ENCODE measurements around the gene NKAIN1.
"Not testable (repeated sequence)": the region's sequence is repeated elsewhere in the genome, so short reads cannot be mapped to it uniquely, and the experiment has no call there.

NKAIN1 gene

DNA sequence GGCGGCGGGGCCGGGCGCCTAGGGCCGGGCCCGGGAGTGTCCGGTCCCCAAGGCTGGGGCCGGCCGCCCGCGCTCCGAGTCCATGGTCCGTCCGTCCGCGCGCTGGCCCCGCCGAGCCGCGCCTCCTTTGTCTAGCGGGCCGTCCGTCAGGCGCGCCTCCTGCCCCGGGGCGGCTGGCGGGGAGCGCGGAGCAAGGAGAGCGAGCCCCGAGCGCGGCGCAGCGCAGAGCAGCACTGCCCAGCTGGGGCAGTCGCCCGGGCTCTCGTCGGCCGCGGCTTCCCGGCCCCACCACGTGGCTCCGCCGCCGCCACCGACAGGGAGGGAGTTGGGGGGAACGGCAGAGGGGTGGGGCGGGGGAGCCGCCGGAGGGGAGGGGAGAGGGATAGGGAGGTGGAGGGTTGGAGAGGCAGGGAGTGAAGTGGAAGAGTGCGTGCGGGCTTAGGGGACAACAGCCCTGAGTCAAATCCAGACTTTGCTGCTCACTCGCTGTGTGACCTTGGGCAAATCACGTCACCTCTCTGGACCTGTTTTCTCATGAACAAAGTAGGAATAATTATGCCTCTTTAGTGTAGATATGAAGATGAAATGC, at the start of gene NKAIN1:
Gene NKAIN1 (minus strand): TSS at position 235 of the 589 bp plus-strand sequence. CDS start 340 bp downstream, outside the sequence.
- peaks cover 46% of the 10 kb centered on the region for H3K4me1 Mint-ChIP-seq
- H3K27me3 Mint-ChIP-seq (ENCODE audit: low read depth, poor library complexity), result peaks cover 64% of the 10 kb centered on the region
- TF ChIP-seq, protein P1, sequence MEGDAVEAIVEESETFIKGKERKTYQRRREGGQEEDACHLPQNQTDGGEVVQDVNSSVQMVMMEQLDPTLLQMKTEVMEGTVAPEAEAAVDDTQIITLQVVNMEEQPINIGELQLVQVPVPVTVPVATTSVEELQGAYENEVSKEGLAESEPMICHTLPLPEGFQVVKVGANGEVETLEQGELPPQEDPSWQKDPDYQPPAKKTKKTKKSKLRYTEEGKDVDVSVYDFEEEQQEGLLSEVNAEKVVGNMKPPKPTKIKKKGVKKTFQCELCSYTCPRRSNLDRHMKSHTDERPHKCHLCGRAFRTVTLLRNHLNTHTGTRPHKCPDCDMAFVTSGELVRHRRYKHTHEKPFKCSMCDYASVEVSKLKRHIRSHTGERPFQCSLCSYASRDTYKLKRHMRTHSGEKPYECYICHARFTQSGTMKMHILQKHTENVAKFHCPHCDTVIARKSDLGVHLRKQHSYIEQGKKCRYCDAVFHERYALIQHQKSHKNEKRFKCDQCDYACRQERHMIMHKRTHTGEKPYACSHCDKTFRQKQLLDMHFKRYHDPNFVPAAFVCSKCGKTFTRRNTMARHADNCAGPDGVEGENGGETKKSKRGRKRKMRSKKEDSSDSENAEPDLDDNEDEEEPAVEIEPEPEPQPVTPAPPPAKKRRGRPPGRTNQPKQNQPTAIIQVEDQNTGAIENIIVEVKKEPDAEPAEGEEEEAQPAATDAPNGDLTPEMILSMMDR (IDR thresholded peaks at IDR 0.05), result no peak
- DNase-seq, result peak; percentile 74
- peak within 1 kb of the TSS; percentile 89 for H3K4me3 Mint-ChIP-seq
- no peaks in the 10 kb centered on the region for H3K9me3 Mint-ChIP-seq
- no peak within 1 kb of the TSS for H3K27ac Mint-ChIP-seq
- no peaks in the 10 kb centered on the region for H3K36me3 Mint-ChIP-seq (ENCODE audit: low read depth)

DNA sequence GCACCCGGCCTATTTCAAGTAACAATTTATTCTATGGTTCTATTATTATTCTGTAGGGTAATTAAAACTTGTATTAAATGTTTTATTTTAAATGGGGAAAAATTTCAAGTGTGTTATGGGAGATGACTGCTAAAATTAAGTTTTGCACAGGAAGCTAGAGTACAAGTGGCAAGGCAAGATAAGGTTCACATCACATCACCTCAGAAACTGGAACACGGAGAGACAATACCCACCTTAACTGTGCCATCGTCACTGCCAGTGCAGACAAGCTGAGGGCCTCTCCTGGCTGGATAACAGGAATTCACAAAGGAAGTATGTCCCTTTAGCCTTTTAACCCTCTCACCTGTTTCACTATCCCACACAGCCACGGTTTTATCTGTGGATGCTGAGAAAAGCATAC, 49.3 kb upstream of the NKAIN1 start:
- Mint-ChIP-seq H3K4me3 (no peak overlapping the region), H3K9me3 (no peaks in the 10 kb centered on the region), H3K4me1 (no peaks in the 10 kb centered on the region), H3K27me3 (ENCODE audit: low read depth, poor library complexity) (peaks cover 3% of the 10 kb centered on the region), H3K36me3 (ENCODE audit: low read depth) (peaks cover 66% of the 10 kb centered on the region), H3K27ac (no peak overlapping the region)
- no peak for DNase-seq
- TF ChIP-seq, protein P1 (IDR thresholded peaks at IDR 0.05), result no peak

DNA sequence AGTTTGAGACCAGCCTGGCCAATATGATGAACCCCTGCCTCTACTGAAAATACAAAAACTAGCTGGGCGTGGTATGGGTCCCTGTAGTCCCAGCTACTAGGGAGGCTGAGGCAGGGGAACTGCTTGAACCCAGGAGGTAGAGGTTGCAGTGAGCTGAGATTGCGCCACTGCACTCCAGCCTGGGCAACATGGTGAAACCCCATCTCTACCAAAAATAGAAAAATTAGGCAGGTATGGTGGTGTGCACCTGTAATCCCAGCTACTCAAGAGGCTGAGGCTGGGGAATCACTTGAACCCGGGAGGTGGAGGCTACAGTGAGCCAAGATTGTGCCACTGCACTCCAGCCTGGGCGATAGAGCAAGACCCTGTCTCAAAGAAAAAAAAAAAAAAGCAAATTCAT, 48.1 kb upstream of the NKAIN1 start:
- H3K9me3 Mint-ChIP-seq, result not testable (repeated sequence)

GRCh38 chr1:31282426-31282825, 42.7 kb upstream of the NKAIN1 start:
- H3K4me1 Mint-ChIP-seq; H3K4me3 Mint-ChIP-seq; DNase-seq; H3K27me3 Mint-ChIP-seq (ENCODE audit: low read depth, poor library complexity); H3K27ac Mint-ChIP-seq; H3K9me3 Mint-ChIP-seq: not testable (repeated sequence)
- peaks cover 73% of the 10 kb centered on the region for H3K36me3 Mint-ChIP-seq (ENCODE audit: low read depth)

More for the DNA sequence above, 48.1 kb upstream of the NKAIN1 start:
- not testable (repeated sequence) for H3K4me3 Mint-ChIP-seq; H3K4me1 Mint-ChIP-seq; H3K27me3 Mint-ChIP-seq (ENCODE audit: low read depth, poor library complexity); DNase-seq; H3K27ac Mint-ChIP-seq
- H3K36me3 Mint-ChIP-seq (ENCODE audit: low read depth), result peaks cover 66% of the 10 kb centered on the region

- TF ChIP-seq, protein P1 (IDR thresholded peaks at IDR 0.05), result no peak
- no peak for DNase-seq
- H3K36me3 Mint-ChIP-seq (ENCODE audit: low read depth), result peaks cover 71% of the 10 kb centered on the region
Observed at GRCh38 chr1:31273619-31274018, 33.9 kb upstream of the NKAIN1 start.

DNA sequence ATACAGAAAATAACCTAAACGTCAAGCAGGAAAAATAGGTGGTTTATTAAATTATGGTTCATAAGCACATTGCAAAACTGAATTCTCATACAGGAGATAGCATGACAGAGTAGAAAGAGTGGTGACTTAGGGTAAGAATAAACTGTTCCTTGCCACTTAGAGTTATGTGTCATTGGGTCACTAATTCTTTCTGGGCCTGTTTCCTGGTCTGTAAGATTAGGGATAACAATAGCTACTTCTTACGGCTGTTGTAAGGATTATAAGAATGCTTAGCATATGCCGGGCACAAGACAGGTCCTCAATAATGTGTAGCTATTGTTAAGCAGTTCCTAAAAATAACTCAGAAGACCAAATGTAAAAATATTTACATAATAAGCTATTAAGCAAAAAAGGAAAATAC, 32.7 kb upstream of the NKAIN1 start:
- no peaks in the 10 kb centered on the region for H3K4me1 Mint-ChIP-seq
- H3K9me3 Mint-ChIP-seq, result no peaks in the 10 kb centered on the region
- DNase-seq, result no peak
- TF ChIP-seq, protein P1 (IDR thresholded peaks at IDR 0.05), result no peak
- peaks cover 5% of the 10 kb centered on the region for H3K27me3 Mint-ChIP-seq (ENCODE audit: low read depth, poor library complexity)
- no peak overlapping the region for H3K4me3 Mint-ChIP-seq
- H3K27ac Mint-ChIP-seq, result no peak overlapping the region
- peaks cover 70% of the 10 kb centered on the region for H3K36me3 Mint-ChIP-seq (ENCODE audit: low read depth)

More at GRCh38 chr1:31273619-31274018, 33.9 kb upstream of the NKAIN1 start:
- Mint-ChIP-seq H3K9me3 (no peaks in the 10 kb centered on the region), H3K4me3 (no peak overlapping the region), H3K27ac (peak overlapping the region; percentile 92), H3K4me1 (no peaks in the 10 kb centered on the region), H3K27me3 (ENCODE audit: low read depth, poor library complexity) (peaks cover 5% of the 10 kb centered on the region)

GRCh38 chr1:31266547-31266946, 26.9 kb upstream of the NKAIN1 start:
- DNase-seq, result no peak
- peaks cover 74% of the 10 kb centered on the region for H3K36me3 Mint-ChIP-seq (ENCODE audit: low read depth)
- no peaks in the 10 kb centered on the region for H3K9me3 Mint-ChIP-seq
- TF ChIP-seq, protein P1 (IDR thresholded peaks at IDR 0.05), result no peak
- peaks cover 4% of the 10 kb centered on the region for H3K4me1 Mint-ChIP-seq
- no peak overlapping the region for H3K27ac Mint-ChIP-seq
- no peak overlapping the region for H3K4me3 Mint-ChIP-seq
- no peaks in the 10 kb centered on the region for H3K27me3 Mint-ChIP-seq (ENCODE audit: low read depth, poor library complexity)
